ENCODE results near the gene LRFN2.

The LRFN2 gene

GRCh38 chr6:40466986-40467539 lies 120.1 kb downstream of the LRFN2 start:
- no peak for DNase-seq

DNA sequence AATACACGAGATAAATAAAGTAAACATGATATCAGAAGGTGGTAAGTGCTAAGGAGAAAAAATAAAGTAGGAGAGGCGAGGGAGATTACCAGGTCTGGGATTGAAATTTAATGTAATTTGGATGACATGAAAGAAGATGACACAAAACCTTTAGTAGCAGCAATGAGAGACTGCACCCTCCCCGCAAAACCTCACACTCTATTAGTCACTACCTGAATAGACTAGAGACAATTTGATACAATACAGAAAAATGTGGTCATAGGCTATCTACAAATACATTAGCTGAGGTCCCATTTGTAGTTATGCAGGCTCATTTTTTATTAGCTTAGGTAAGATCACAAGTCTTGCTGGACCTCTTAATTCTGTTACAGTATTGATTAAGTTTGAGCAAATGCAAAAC lies 125.5 kb downstream of the LRFN2 start:
- no peak for DNase-seq

DNA sequence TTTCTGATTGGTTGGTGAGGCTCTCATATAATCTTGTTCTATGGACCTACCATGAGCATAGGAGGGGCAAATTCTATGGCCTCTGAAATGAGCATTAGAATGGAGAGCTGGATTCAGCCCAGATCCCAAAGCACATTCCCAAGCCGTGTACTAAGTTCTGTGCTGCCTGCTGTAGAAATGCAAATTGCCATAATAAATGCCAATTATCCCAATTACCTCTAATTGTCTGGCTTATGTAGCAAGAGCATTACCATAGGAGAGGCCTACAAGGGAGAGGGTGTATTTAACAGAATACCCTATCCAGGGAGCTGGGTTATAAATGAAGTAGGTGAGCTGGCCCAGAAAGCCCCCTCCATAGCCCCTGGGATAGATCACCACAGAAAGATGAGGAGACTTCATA lies 126.8 kb downstream of the LRFN2 start:
- DNase-seq, result no peak

GRCh38 chr6:40457261-40457660 lies 129.9 kb downstream of the LRFN2 start:
- DNase-seq, result no peak

GRCh38 chr6:40456390-40457013 lies 130.7 kb downstream of the LRFN2 start:
- DNase-seq, result no peak

DNA sequence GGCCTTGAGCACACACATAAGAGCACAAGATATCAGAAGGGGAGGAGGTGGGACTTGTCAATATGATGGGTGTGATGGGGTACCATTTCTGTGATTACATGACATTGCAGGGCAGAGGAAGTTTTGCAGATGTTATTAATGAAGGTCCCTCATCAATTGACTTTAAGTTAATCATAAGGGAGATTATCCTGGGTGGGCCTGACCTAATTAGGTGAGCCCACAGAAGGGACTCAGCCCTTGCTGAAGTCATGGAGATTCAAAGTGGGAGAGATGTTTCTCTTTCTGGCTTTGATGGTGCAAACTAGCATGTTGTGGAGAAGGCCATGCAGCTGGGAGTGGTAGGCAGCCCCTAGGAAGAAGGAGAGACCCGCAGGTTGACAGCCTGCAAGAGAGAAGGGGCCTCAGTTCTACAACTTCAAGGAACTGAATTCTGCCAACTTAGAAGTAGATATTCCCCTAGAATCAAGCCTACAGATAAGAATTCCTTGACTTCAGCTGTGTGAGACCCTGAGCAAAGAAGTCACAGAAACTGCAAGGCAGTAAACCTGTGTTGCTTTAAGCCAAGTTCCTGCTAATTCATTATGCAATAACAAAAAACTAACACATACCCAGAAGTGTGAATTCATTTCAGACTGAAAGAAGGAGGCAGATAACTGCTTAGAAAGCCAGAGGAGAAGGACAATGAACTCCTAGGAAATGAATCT lies 131.3 kb downstream of the LRFN2 start:
- DNase-seq, result no peak

- no peak for DNase-seq
Measured at GRCh38 chr6:40450483-40450882, 136.7 kb downstream of the LRFN2 start.

DNA sequence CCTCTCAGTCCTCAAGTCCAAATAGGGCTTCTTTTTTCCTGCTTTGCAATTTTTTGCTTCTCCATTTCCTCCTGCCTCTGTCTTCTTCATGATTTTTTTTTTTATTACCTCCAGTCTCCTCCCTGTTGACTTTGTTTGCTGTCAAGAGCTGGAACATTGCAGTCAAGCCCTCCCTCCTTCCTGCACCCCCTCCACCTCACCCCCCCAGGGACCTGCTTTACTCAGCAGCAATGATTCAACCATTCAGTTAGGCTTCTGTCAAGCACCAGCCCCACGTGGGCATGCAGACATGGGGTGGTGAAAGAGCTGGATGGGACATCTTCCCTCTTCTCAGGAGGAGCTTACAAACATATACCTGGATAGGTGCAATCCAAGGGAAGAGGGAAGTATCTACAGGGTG lies 142.4 kb downstream of the LRFN2 start:
- DNase-seq, result no peak

DNA sequence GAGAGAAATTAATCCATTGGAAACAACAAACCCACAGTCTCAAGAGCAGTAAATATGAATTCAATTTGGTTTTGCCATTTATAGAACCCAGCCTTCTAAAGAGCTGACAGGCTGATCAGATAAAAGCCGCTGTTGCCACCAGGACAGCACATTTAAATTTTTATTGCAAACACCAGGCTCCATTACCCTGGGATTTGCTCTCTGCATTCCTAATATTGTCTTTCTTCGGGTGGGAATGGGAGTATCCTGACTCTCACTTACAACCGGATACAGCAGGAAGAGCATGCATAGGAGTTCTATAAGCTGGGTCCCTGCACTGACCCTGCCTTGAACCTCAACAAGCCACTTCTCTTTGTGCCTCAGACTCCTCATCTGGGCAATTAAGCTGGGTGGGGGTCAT lies 142.9 kb downstream of the LRFN2 start:
- DNase-seq, result no peak

GRCh38 chr6:40443842-40444241 lies 143.3 kb downstream of the LRFN2 start:
- DNase-seq, result no peak

DNA sequence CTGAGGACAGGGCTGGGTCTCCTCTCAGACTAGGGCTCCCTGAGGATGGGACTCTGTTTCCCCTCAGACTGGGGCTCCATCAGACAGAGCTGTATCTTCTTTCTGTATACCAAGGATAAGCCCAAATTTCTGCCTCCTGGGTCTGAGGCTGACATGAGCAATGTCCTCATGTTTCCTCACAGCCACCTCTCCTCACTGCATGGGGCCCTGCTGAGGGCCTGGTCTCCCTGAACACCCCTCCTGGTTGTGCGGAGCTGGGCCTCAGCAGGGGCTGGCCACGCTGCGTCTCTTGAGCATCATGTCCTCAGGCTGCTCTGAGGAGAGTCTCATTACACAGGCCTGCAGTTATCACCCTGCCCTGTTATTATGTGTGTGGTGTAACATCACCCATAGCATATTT lies 144.6 kb downstream of the LRFN2 start:
- DNase-seq, result no peak

DNA sequence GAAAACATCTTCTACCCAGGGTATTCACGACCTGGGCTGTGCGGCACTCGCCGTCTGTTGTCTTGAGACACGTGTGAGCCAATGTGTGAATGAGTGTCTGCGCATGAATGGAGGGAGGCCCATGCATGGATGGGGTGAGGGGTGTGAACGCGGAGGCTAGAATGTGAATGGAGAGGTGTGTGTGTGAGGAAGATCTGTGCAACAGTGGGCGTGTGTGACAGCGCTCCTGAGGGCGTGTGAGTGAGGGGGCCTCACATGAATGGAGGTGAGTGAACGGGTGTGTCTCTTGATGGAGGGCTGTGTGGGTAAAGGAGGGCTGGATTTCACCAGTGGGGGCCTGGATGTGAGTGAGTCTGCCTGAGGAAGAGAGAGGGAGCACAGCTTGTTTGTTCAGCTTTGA lies 146.0 kb downstream of the LRFN2 start:
- no peak for DNase-seq

- DNase-seq, result no peak
Measured at GRCh38 chr6:40440053-40440452, 147.1 kb downstream of the LRFN2 start.

- peak; percentile 18 for DNase-seq
Measured at GRCh38 chr6:40439026-40439800, 148.0 kb downstream of the LRFN2 start.

DNA sequence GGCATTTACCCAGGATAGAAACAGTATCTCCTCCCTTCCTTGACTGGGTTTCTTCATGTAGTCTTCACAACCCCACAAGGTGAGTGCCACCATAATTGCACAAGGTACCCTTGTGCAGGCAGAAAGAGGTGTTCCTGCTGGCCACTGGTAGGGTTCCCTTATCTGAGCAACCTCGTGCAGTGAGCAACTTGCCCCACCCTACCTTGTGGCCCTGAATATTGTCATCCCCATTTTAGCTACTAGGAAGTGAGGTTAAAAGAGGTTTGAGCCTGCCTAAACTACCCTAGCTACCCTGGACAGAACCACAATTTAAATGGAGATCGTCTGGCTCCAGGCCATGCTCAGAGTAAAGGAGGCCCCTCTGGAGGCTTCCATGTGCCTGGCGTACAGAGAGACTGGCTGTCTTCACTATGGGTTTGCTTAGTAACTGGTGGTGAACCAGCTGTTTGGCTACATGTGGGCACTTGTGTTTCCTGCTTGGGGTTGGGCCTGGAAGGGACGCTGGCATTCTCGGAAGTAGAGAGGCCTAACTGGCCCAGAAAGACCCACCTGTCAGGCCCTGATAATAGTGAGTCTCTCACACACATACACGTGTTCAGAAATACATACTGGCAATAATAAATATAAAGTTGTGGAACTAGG lies 148.8 kb downstream of the LRFN2 start:
- DNase-seq, result no peak

GRCh38 chr6:40437631-40438030 lies 149.5 kb downstream of the LRFN2 start:
- DNase-seq, result no peak

GRCh38 chr6:40436685-40437604 lies 150.2 kb downstream of the LRFN2 start:
- no peak for DNase-seq

- no peak for DNase-seq
Measured at GRCh38 chr6:40432982-40433381, 154.2 kb downstream of the LRFN2 start.

GRCh38 chr6:40431706-40432105 lies 155.5 kb downstream of the LRFN2 start:
- DNase-seq, result no peak

GRCh38 chr6:40427196-40427595 lies 160.0 kb downstream of the LRFN2 start:
- no peak for DNase-seq

GRCh38 chr6:40426346-40427066 lies 160.7 kb downstream of the LRFN2 start:
- DNase-seq, result no peak

Measured in NCI-H187 treated with DMSO at 0.1 percent for 48 hours (cell line).